Right ventricle myocardium inferior (tissue), 1 donor: ENCODE measurements around the gene SPRING1. TPM values are rescaled to one million over a fixed set of nuclear protein-coding genes. Genes with fewer than 3 reads are reported as not detected.
A peak's percentile ranks its signal among the peaks of the same experiment; 100 is the strongest.

Experiments used
- ATAC-seq: fragments of 200-7000 bp; cut with Tn5 transposase; one replicate; pipeline ENCODE4 v1.9.1; 2020; ENCODE audit warnings: mild to moderate bottlenecking, moderate library complexity
- DNase-seq: peaks from one replicate; pipeline ENCODE4 v3.0.0; 2021; ENCODE audit errors: missing footprints
- intact Hi-C: fragments of 100-400 bp; cut with DNase I; formaldehyde crosslinking; loops from one replicate; pipeline ENCODE4 v1.11.0; 2022
- total RNA-seq: library from RNA; stranded (reverse); fragmentation: NEBNext Ultra II Directional; extraction: Animal tissue kit (Norgen Biotek cat#: 25700); gene quantifications from one replicate; pipeline ENCODE4 v1.2.1, GENCODE V29; 2021
- donor health status: DM: no; HTN: yes; CAD: no; lungs with severe emphysema.

SPRING1 gene
- total RNA-seq, 1 donor from 2014 or later: 9.4 TPM

DNA sequence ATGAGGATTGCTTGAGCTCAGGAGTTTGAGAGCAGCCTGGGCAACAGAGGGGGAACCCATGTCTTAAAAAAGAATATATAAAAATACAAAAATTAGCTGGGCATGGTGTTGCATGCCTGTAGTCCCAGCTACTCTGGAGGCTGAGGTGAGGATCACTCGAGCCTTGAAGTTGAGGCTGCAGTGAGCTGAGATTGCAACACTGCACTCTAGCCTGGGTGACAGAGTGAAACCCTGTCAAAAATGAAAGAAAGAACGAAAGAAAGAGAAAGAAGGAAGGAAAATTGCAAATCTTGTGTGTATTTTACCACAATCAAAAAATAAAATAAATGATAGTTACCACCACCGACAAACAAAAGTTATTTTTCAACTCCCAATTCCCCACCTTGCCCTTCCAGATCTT lies 45.3 kb downstream of the SPRING1 start:
- DNase-seq (no peak), ATAC-seq (no peak)
- intact Hi-C loops: loop anchor here (10.0 kb wide), 2 partner anchors 238 to 428 kb away; no protein-coding TSS in a partner anchor

DNA sequence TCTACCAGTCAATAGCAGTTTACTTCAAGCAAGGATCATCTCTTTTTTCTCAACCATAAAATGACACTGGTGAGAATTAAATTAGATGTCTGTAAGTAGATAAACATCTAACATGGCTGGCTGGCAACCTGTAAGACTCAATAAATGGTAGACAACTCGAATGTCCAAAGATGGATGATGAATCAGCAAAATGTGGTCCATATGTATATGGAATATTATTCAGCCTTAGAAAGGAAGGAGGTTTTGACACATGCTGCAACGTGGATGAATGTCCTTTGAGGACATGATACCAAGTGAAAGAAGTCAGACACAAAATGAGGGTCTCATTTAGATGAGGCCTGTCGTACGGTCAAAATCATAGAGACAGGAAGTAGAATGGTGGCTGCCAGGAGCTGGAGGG lies 46.2 kb downstream of the SPRING1 start:
- DNase-seq: no peak
- ATAC-seq: no peak
- intact Hi-C loops: loop anchor here (10.0 kb wide), 2 partner anchors 237 to 427 kb away; no protein-coding TSS in a partner anchor

DNA sequence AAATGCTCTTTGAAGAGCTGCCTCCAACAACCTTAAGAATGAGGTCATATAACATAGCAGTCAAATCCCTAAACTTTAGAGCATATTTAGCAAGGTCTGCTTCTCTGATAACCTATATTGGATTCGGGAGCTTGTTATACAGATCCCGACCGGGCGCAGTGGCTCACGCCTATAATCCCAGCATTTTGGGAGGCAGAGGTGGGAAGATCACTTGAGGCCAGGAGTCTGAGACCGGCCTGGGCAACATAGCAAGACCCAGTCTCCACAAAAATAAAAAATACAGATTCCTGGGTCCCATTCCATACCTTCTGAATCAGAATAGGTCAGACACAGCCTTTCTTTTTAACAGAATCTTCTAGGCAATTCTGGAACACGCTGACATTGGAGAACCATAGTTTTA lies 46.7 kb downstream of the SPRING1 start:
- ATAC-seq (no peak), DNase-seq (peak; percentile 60)

DNA sequence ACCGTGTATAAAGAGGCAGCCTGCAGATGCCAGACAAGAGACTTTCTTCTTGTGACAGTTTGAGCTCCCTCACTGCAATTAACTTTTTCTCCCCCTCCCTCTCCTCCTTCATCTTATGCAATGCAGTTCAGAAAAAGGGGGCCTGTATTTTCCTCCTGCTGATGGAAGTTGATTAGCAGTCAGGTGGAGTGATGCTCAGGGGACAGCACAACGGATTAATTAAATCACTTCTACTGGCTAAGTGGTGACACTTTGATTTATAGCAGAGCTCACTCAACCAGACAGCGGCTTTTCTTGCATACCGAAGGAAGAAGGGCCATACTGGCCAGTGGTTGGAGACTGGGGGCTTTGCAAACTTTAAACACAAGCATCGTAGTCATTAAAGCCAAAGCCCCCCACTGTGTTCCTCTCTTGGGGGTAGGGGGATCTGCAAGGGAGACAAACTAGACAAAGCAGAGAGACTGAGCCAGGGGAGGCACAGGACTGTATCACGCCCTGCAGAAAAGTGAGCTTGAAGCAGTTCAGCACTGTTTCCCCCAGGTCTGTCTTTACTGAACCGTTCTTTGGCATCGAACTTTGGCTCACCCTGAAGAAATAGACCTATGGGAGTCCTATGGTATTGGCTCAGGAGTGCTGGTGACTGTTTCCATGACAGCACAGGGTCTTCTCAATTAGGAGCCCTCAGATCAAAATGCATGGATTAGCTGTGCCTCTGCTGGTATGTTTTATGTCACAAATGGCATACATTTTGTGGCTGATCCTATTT lies 47.7 kb downstream of the SPRING1 start:
- intact Hi-C loops: loop anchor here (10.0 kb wide), 2 partner anchors 235 to 425 kb away; no protein-coding TSS in a partner anchor
- ATAC-seq (no peak), DNase-seq (no peak)

More for the DNA sequence above, 46.7 kb downstream of the SPRING1 start:
- intact Hi-C loops: loop anchor here (10.0 kb wide), 2 partner anchors 236 to 426 kb away; no protein-coding TSS in a partner anchor

DNA sequence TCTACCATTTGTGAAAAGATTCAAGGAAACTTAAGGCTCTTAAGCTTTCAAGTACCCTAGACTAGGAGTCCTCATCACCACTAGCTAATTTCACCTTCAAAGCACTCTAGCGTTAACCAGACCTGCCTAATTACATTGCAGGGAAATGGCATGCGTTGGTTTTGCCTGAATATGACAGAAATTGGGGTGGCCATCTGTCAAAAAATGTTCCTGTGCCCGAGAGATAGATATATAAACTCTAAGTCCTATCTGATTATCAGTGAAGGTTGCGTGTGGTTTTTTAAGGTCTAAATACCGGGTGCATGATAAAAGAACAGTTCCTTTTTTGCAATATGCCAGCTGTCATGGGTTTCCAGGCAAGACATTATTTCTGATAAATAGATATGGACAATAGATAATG lies 48.3 kb downstream of the SPRING1 start:
- ATAC-seq: no peak
- DNase-seq: no peak
- intact Hi-C loops: no loop called here

Other genes with a start within 250 kb of the SPRING1 start
- 3.5 TPM for gene MAP1LC3B2, start 178.7 kb downstream of the SPRING1 start, total RNA-seq
- 1.0 TPM for gene RNFT2, start 246 bp upstream of the SPRING1 start, total RNA-seq
- gene HRK, start 143.4 kb upstream of the SPRING1 start, total RNA-seq: 0.11 TPM
- gene FBXW8, start 172.9 kb upstream of the SPRING1 start, total RNA-seq: 5.4 TPM